Neural crest cell (in vitro differentiated cells): Measurements from ENCODE around the gene CISH. TPM values are rescaled to one million over a fixed set of nuclear protein-coding genes. Genes with fewer than 3 reads are reported as not detected.

Source experiments
- DNase-seq: peaks from one replicate; pipeline ENCODE4 v3.0.0; 2021; ENCODE audit warnings: low read depth, mixed read lengths, low spot score
- H3K27ac Mint-ChIP-seq: one replicate; pipeline ENCODE4 v1.8.0; 2021; ENCODE audit warnings: mild to moderate bottlenecking, mixed read lengths; ENCODE audit not compliant: unreplicated experiment
- H3K27me3 Mint-ChIP-seq: 2 replicates; pipeline ENCODE4 v1.8.0; 2021; ENCODE audit warnings: low read depth, mild to moderate bottlenecking, mixed read lengths
- H3K36me3 Mint-ChIP-seq: 2 replicates; pipeline ENCODE4 v1.8.0; 2021; ENCODE audit warnings: low read depth, mild to moderate bottlenecking, mixed read lengths
- H3K4me1 Mint-ChIP-seq: 2 replicates; pipeline ENCODE4 v1.8.0; 2021; ENCODE audit warnings: mixed read lengths
- H3K4me3 Mint-ChIP-seq: one replicate; pipeline ENCODE4 v1.8.0; 2021; ENCODE audit warnings: mild to moderate bottlenecking, mixed read lengths
- H3K9me3 Mint-ChIP-seq: 2 replicates; pipeline ENCODE4 v1.8.0; 2021; ENCODE audit warnings: mixed read lengths
- CTCF ChIP-seq: fragments of 200-600 bp; sonication (generic); conservative IDR thresholded peaks from 2 replicates; pipeline ENCODE4 v1.5.0; 2021; ENCODE audit warnings: antibody characterized with exemption, mild to moderate bottlenecking
- total RNA-seq: library from RNA; stranded (reverse); gene quantifications from 2 replicates; pipeline ENCODE4 v1.2.1, GENCODE V29; 2021

Gene CISH
- total RNA-seq, 1 donor from 2014 or later, result 8.6 TPM

GRCh38 chr3:50648313-50648712, 36.7 kb upstream of the CISH start:
- Mint-ChIP-seq H3K36me3 (no peaks in the 10 kb centered on the region), H3K27me3 (no peaks in the 10 kb centered on the region), H3K4me1 (peaks cover 10% of the 10 kb centered on the region), H3K9me3 (no peaks in the 10 kb centered on the region), H3K27ac (peak overlapping the region; percentile 78), H3K4me3 (no peak overlapping the region)
- no peak for TF ChIP-seq CTCF
- DNase-seq, result peak; percentile 29

GRCh38 chr3:50645378-50645777, 33.8 kb upstream of the CISH start:
- no peaks in the 10 kb centered on the region for H3K36me3 Mint-ChIP-seq
- H3K27me3 Mint-ChIP-seq, result no peaks in the 10 kb centered on the region
- no peaks in the 10 kb centered on the region for H3K9me3 Mint-ChIP-seq
- no peak for DNase-seq
- no peak overlapping the region for H3K27ac Mint-ChIP-seq
- H3K4me3 Mint-ChIP-seq, result no peak overlapping the region
- TF ChIP-seq CTCF, result no peak
- peaks cover 6% of the 10 kb centered on the region for H3K4me1 Mint-ChIP-seq

GRCh38 chr3:50644561-50644960, 33.0 kb upstream of the CISH start:
- TF ChIP-seq CTCF, result no peak
- no peaks in the 10 kb centered on the region for H3K36me3 Mint-ChIP-seq
- peaks cover 6% of the 10 kb centered on the region for H3K4me1 Mint-ChIP-seq
- peak overlapping the region; percentile 28 for H3K27ac Mint-ChIP-seq
- DNase-seq, result no peak
- H3K9me3 Mint-ChIP-seq, result no peaks in the 10 kb centered on the region
- H3K4me3 Mint-ChIP-seq, result no peak overlapping the region
- no peaks in the 10 kb centered on the region for H3K27me3 Mint-ChIP-seq

GRCh38 chr3:50642382-50642781, 30.8 kb upstream of the CISH start:
- Mint-ChIP-seq H3K4me1 (no peaks in the 10 kb centered on the region), H3K27me3 (no peaks in the 10 kb centered on the region), H3K9me3 (no peaks in the 10 kb centered on the region), H3K36me3 (no peaks in the 10 kb centered on the region), H3K4me3 (no peak overlapping the region), H3K27ac (no peak overlapping the region)
- no peak for TF ChIP-seq CTCF
- DNase-seq, result no peak

GRCh38 chr3:50639055-50639494, 27.5 kb upstream of the CISH start:
- no peak for DNase-seq
- Mint-ChIP-seq H3K27me3 (no peaks in the 10 kb centered on the region), H3K36me3 (no peaks in the 10 kb centered on the region), H3K9me3 (no peaks in the 10 kb centered on the region), H3K4me1 (peaks cover 12% of the 10 kb centered on the region), H3K27ac (no peak overlapping the region), H3K4me3 (no peak overlapping the region)
- no peak for TF ChIP-seq CTCF

- Mint-ChIP-seq H3K27ac (no peak overlapping the region), H3K4me3 (no peak overlapping the region), H3K27me3 (no peaks in the 10 kb centered on the region), H3K4me1 (peaks cover 12% of the 10 kb centered on the region), H3K36me3 (no peaks in the 10 kb centered on the region), H3K9me3 (no peaks in the 10 kb centered on the region)
- no peak for DNase-seq
- no peak for TF ChIP-seq CTCF
Observed at GRCh38 chr3:50637945-50638344, 26.4 kb upstream of the CISH start.
